Gastrocnemius medialis (tissue), 4 donors: ENCODE results near the gene IL1RAP. TPM values are rescaled to one million over a fixed set of nuclear protein-coding genes. Genes with fewer than 3 reads are reported as not detected.

Experiments
- ATAC-seq, 2 donors: fragments of 150-250 bp; one replicate each; pipeline ENCODE4 v1.9.1; 2016
- DNase-seq, 2 donors: peaks; one replicate each; pipeline ENCODE4 v3.0.0-alpha.2; 2019
- H3K27ac ChIP-seq, 4 donors: fragments of 200-600 bp; sonication (generic); 1 replicate in 1 of 4; 2 replicates in 3 of 4; pipeline ENCODE4 v1.5.1; 2016 to 2018; ENCODE audit warnings: mild to moderate bottlenecking in 2 of 4, moderate library complexity in 1 of 4
- H3K27me3 ChIP-seq, 3 donors: fragments of 200-600 bp; sonication (generic) in 2 of 3; 1 replicate in 1 of 3; 2 replicates in 2 of 3; pipeline versions ENCODE4 v1.5.1 to v1.6.0; 2016 to 2019; ENCODE audit warnings: mild to moderate bottlenecking in 1 of 3, moderate library complexity in 1 of 3
- H3K36me3 ChIP-seq, 2 donors: fragments of 200-600 bp; sonication (generic) in 1 of 2; one replicate each; pipeline ENCODE4 v1.5.1; 2017 to 2018
- H3K4me1 ChIP-seq, 2 donors: fragments of 200-600 bp; sonication (generic) in 1 of 2; one replicate each; pipeline ENCODE4 v1.5.1; 2016 to 2017; ENCODE audit warnings: mild to moderate bottlenecking in 2 of 2
- H3K4me3 ChIP-seq, 4 donors: fragments of 200-600 bp; sonication (generic) in 3 of 4; 1 replicate in 1 of 4; 2 replicates in 3 of 4; pipeline ENCODE4 v1.5.1; 2016 to 2019; ENCODE audit warnings: mild to moderate bottlenecking in 2 of 4
- H3K9me3 ChIP-seq, 3 donors: fragments of 200-600 bp; sonication (generic) in 2 of 3; 1 replicate in 1 of 3; 2 replicates in 2 of 3; pipeline ENCODE4 v1.5.1; 2016 to 2019
- CTCF ChIP-seq, 5 experiments: fragments of 450-650 bp in 3 of 5; fragments of 200-600 bp in 2 of 5; sonication (generic) in 2 of 5; IDR thresholded peaks in 4 of 5; conservative IDR thresholded peaks in 1 of 5; 1 replicate in 4 of 5; 2 replicates in 1 of 5; pipeline ENCODE4 v1.5.1; 2016 to 2019; ENCODE audit warnings: antibody characterized with exemption in 5 of 5, mild to moderate bottlenecking in 3 of 5, moderate library complexity in 3 of 5
- POLR2A ChIP-seq, 2 donors: fragments of 450-650 bp; IDR thresholded peaks; one replicate each; pipeline ENCODE4 v1.6.1; 2017; ENCODE audit warnings: antibody characterized with exemption in 2 of 2, mild to moderate bottlenecking in 2 of 2, moderate library complexity in 2 of 2
- in situ Hi-C, 4 donors: fragments of 200-750 bp; cut with MboI; loops; one replicate each; pipeline versions ENCODE4 v1.15.0 to v1.8.0; 2017; ENCODE audit warnings: low sequenced_read_pairs in 4 of 4
- intact Hi-C: fragments of 100-400 bp; cut with DNase I; formaldehyde crosslinking; loops from one replicate; pipeline ENCODE4 v1.15.1; 2023; ENCODE audit warnings: low total_unique reads
- total RNA-seq, 4 donors: library from RNA; depleted of rRNA; stranded (reverse); fragments of >200 nt; gene quantifications; one replicate each; pipeline versions ENCODE4 v1.1.0 to v1.2.3, GENCODE V29; 2016

IL1RAP gene
- total RNA-seq, 4 donors from 2014 or later: 1.1 to 3.3 (median 2.6) TPM

DNA sequence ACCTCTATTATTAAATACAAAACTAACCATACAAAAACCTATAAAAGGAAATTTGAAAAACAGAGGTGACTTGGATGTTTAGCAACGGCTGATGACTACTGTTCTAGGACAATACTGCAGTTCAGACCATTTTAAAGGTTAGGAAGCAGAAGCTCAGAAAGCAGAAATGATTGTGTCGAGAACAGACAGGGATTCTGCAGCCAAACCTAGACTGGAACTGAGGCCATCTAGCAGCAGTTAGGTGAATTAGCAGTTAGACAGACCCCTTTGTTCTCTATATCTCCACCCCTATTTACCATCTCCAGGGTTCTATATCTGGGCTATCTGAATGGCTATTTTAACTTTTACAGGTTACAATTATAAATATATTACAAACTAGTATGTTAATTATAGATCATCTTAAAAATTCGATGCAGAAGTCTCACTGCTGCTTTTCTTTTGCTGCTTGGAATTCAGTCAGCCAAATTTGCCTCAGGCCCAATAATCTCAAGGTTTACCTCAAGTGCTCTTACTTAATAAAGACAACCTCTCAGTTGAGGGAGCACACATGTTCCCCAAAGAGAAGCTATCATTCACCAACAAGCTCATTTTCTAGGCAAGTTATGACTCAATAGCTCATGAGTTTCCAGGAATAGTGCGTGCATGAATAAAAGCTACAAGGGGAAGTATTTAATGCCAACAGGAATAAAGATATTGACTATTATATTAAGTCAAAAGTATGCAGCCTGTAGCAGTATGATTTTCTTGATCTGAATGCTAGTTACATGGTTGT is 9.3 kb upstream of the IL1RAP start:
- Histone ChIP-seq H3K4me1 (no peaks in the 10 kb centered on the region), H3K4me3 (no peak overlapping the region), H3K9me3 (no peaks in the 10 kb centered on the region), H3K27ac (no peak overlapping the region), H3K27me3 (no peaks in the 10 kb centered on the region), H3K36me3 (no peaks in the 10 kb centered on the region)
- ATAC-seq: no peak
- TF ChIP-seq CTCF (IDR thresholded peaks at IDR 0.05 in 4 of 5, conservative IDR thresholded peaks at IDR 0.05 in 1 of 5): no peak
- TF ChIP-seq POLR2A (IDR thresholded peaks at IDR 0.05): no peak
- intact Hi-C loops: no loop called here
- DNase-seq: no peak
- in situ Hi-C loops: no loop called here

DNA sequence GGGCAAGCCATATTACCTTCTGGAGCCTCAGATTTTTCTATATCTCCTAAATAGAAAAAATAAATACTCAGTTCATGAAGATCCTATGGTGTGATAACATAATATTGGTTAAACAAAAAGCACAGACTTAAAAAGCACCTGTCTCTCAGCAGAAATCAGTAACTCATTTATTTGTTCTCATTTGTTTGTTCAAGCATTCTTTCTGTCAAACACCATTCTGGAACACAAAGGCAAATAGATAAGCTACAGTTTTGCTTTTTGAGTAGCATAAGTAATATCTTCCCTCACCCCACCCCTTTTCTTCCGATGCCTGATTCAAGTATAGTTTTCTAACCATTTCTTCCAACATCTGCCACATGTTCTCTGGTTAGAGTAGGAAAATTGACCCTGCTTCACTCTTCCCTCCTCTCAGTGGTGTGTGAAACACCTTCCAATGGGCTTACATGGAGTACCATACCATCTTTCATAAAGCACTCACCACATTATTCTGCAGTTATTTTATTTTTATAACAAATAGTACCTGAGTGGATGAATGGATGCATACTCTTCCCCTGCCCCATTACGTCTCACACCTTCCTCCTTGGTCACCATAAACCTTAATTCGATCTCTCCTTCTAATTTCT is 8.4 kb upstream of the IL1RAP start:
- in situ Hi-C loops: no loop called here
- no peaks in the 10 kb centered on the region for H3K27me3 ChIP-seq
- no peaks in the 10 kb centered on the region for H3K9me3 ChIP-seq
- ATAC-seq: no peak
- H3K4me3 ChIP-seq: no peak overlapping the region
- no peak overlapping the region for H3K27ac ChIP-seq
- no peaks in the 10 kb centered on the region for H3K4me1 ChIP-seq
- intact Hi-C loops: no loop called here
- no peak for DNase-seq
- no peaks in the 10 kb centered on the region for H3K36me3 ChIP-seq
- TF ChIP-seq POLR2A (IDR thresholded peaks at IDR 0.05): no peak
- TF ChIP-seq CTCF (IDR thresholded peaks at IDR 0.05 in 4 of 5, conservative IDR thresholded peaks at IDR 0.05 in 1 of 5): no peak

GRCh38 chr3:190506271-190506670 is 7.6 kb upstream of the IL1RAP start:
- ATAC-seq: no peak
- DNase-seq: no peak
- H3K4me3 ChIP-seq: no peak overlapping the region
- no peak for TF ChIP-seq POLR2A (IDR thresholded peaks at IDR 0.05)
- no peak for TF ChIP-seq CTCF (IDR thresholded peaks at IDR 0.05 in 4 of 5, conservative IDR thresholded peaks at IDR 0.05 in 1 of 5)
- intact Hi-C loops (no loop called here), in situ Hi-C loops (no loop called here)
- no peaks in the 10 kb centered on the region for H3K9me3 ChIP-seq
- H3K27me3 ChIP-seq: no peaks in the 10 kb centered on the region
- no peak overlapping the region for H3K27ac ChIP-seq
- no peaks in the 10 kb centered on the region for H3K36me3 ChIP-seq
- H3K4me1 ChIP-seq: no peaks in the 10 kb centered on the region

GRCh38 chr3:190512666-190513065 is 1.2 kb upstream of the IL1RAP start:
- intact Hi-C loops (loop anchor here (2.0 to 10.0 kb wide), 3 partner anchors 14 to 182 kb away; no protein-coding TSS in a partner anchor), in situ Hi-C loops (no loop called here)
- no peaks in the 10 kb centered on the region for H3K9me3 ChIP-seq
- H3K36me3 ChIP-seq: no peaks in the 10 kb centered on the region
- peaks cover 3 to 8% of the 10 kb centered on the region in 2 donors for H3K4me1 ChIP-seq
- H3K4me3 ChIP-seq: no peak overlapping the region
- ATAC-seq: no peak
- TF ChIP-seq POLR2A (IDR thresholded peaks at IDR 0.05) (no peak), CTCF (IDR thresholded peaks at IDR 0.05 in 4 of 5, conservative IDR thresholded peaks at IDR 0.05 in 1 of 5) (no peak)
- no peak for DNase-seq
- H3K27me3 ChIP-seq: no peaks in the 10 kb centered on the region
- no peak overlapping the region for H3K27ac ChIP-seq
